GM12878 (cell line): Measurements from ENCODE around the gene FN1. TPM values are rescaled to one million over a fixed set of nuclear protein-coding genes. Genes with fewer than 3 reads are reported as not detected.
A peak's percentile ranks its signal among the peaks of the same experiment; 100 is the strongest.

ENCODE experiments used
- ATF7 ChIP-seq: fragments of 450-650 bp; IDR thresholded peaks from 2 replicates; pipeline ENCODE4 v1.6.1; 2016; ENCODE audit warnings: low read depth, mild to moderate bottlenecking
- CTCF ChIP-seq, 3 experiments: IDR thresholded peaks in 2 of 3; conservative IDR thresholded peaks in 1 of 3; 2 replicates each; pipeline ENCODE4 v1.5.1; 2011; ENCODE audit warnings: low read depth in 3 of 3, low read length in 3 of 3, mild to moderate bottlenecking in 3 of 3, control low read depth in 2 of 3, moderate library complexity in 2 of 3, inconsistent platforms in 1 of 3, mixed read lengths in 1 of 3; ENCODE audit not compliant: control insufficient read depth in 2 of 3, insufficient read depth in 1 of 3; ENCODE audit errors: extremely low read depth in 1 of 3
- E4F1 ChIP-seq: fragments of 450-650 bp; IDR thresholded peaks from 2 replicates; pipeline ENCODE4 v1.6.1; 2018; ENCODE audit warnings: borderline replicate concordance, mild to moderate bottlenecking; ENCODE audit not compliant: partially characterized antibody
- FOXK2 ChIP-seq: fragments of 450-650 bp; IDR thresholded peaks from 2 replicates; pipeline ENCODE4 v1.6.1; 2017; ENCODE audit warnings: mild to moderate bottlenecking, moderate library complexity
- IKZF1 ChIP-seq: fragments of 450-650 bp; conservative IDR thresholded peaks from 2 replicates; pipeline ENCODE4 v1.6.1; 2017; ENCODE audit warnings: antibody characterized with exemption, mild to moderate bottlenecking
- KLF5 ChIP-seq: fragments of 450-650 bp; IDR thresholded peaks from 2 replicates; pipeline ENCODE4 v1.6.1; 2014; ENCODE audit warnings: mild to moderate bottlenecking; ENCODE audit not compliant: partially characterized antibody
- MEF2B ChIP-seq: fragments of 450-650 bp; IDR thresholded peaks from 2 replicates; pipeline ENCODE4 v1.6.1; 2018; ENCODE audit warnings: mild to moderate bottlenecking, moderate library complexity; ENCODE audit not compliant: partially characterized antibody, poor library complexity, severe bottlenecking
- RBBP5 ChIP-seq: fragments of 200-600 bp; sonication (generic); conservative IDR thresholded peaks from 2 replicates; pipeline ENCODE4 v1.6.1; 2016
- polyA plus RNA-seq, 11 experiments: library from polyadenylated mRNA; depleted of rRNA in 4 of 11; unstranded in 6 of 11; stranded (reverse) in 5 of 11; fragments of >200 nt; fragmentation: Nextera tagmentation in 4 of 11; fragmentation: Illumina TruSeq in 1 of 11; extraction: Ambion mirVana in 4 of 11; extraction: Trizol in 1 of 11; gene quantifications; 1 replicate in 1 of 11; 2 replicates in 10 of 11; pipeline versions ENCODE4 v1.2.1 to v1.2.3, GENCODE V29; 2011 to 2016; ENCODE audit warnings: inconsistent platforms in 2 of 11, missing spikeins in 2 of 11, low read depth in 1 of 11
- total RNA-seq, 4 experiments: library from RNA; depleted of rRNA in 3 of 4; stranded (reverse); fragments of >200 nt in 3 of 4; fragmentation: Illumina TruSeq in 1 of 4; extraction: Trizol in 1 of 4; gene quantifications; 2 replicates each; pipeline versions ENCODE4 v1.2.1 to v1.2.3, GENCODE V29; 2013 to 2021

The FN1 gene
- total and polyA plus RNA-seq, 10 of the 15 experiments (the other 5 are each of a cell fraction or from before 2014, with no cell fraction given) = 0.60 to 9.4 (median 1.5) TPM

- TF ChIP-seq E4F1 (no peak), FOXK2 (no peak), IKZF1 (peak; percentile 40; the same call in 1 of the 2 replicates), ATF7 (peak; percentile 83), KLF5 (no peak), MEF2B (no peak), CTCF (IDR thresholded peaks at IDR 0.05 in 2 of 3, conservative IDR thresholded peaks at IDR 0.05 in 1 of 3; ENCODE audit: control insufficient read depth in 2 of 3, extremely low read depth in 1 of 3, insufficient read depth in 1 of 3, low read depth in 3 of 3, low read length in 3 of 3) (no peak), RBBP5 (no peak)
Measured at GRCh38 chr2:215435870-215436704, at the start of gene FN1 (continued).
